KG1 (cell line): ENCODE data around the gene ABCA9.
"Not testable (repeated sequence)": the region's sequence is repeated elsewhere in the genome, so short reads cannot be mapped to it uniquely, and the experiment has no call there.

Experiments used
- DNase-seq: peaks from one replicate; lab custom pipeline; 2025; lab: John Stamatoyannopoulos, UW

ABCA9 gene

DNA sequence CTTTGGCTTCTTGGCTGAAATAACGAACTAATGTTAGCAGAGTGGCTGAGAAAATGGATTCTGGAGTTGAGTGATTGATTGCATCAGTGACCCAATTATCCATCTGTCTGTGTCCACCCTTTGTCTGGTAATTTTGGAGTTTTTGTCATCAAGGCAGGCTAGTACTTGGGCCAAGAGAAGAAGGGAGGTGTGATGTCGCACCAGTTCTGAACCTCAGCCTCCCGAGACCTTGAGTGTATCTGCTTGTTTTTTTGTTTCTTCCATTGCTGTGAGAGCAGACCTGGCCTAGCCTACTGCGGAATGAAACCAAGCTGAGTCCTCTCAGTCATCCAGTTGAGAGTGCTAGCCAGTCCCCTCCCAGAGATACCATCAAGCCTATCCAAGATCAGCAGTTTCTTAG is 110.0 kb downstream of the ABCA9 start:
- DNase-seq = no peak

DNA sequence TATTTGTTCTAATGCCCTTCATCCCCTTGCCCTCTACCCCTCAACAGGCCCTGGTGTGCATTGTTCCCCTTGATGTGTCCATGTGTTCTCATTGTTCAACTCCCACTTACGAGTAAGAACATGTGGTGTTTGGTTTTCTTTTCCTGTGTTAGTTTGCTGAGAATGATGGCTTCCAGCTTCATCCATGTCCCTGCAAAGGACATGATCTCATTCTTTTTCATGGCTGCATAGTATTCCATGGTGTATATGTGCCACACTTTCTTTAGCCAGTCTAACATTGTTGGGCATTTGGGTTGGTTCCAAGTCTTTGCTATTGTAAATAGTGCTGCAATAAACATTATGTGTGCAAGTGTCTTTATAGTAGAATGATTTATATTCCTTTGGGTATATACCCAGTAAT is 112.9 kb downstream of the ABCA9 start:
- DNase-seq = not testable (repeated sequence)

GRCh38 chr17:68944435-68945035 is 116.2 kb downstream of the ABCA9 start:
- DNase-seq = no peak

- not testable (repeated sequence) for DNase-seq
Observed at GRCh38 chr17:68943812-68944182, 116.9 kb downstream of the ABCA9 start.

- DNase-seq = no peak
Observed at GRCh38 chr17:68943123-68943811, 117.5 kb downstream of the ABCA9 start.

GRCh38 chr17:68942389-68942788 is 118.3 kb downstream of the ABCA9 start:
- no peak for DNase-seq

GRCh38 chr17:68941761-68942160 is 119.0 kb downstream of the ABCA9 start:
- DNase-seq = no peak

GRCh38 chr17:68939195-68939594 is 121.5 kb downstream of the ABCA9 start:
- DNase-seq = no peak

GRCh38 chr17:68937890-68938514 is 122.7 kb downstream of the ABCA9 start:
- DNase-seq = no peak

DNA sequence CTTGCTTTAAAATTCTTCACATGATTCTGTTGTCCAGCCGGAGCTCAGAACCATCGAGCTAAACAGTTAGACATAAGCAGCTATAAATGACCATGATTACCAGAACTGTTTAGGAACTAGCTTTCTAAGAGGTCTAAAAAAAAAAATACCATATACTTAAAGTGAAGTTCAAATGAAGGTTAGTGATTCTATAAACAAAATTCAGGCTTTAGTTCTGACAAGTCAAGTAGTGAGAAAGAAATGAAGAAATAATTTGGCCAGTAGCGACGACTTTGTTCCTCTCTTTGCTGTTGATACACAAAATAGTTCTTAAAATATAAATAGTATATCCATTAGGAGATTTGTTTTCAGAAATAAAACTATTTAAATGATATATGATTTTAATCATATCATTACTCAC is 133.2 kb downstream of the ABCA9 start:
- no peak for DNase-seq

DNA sequence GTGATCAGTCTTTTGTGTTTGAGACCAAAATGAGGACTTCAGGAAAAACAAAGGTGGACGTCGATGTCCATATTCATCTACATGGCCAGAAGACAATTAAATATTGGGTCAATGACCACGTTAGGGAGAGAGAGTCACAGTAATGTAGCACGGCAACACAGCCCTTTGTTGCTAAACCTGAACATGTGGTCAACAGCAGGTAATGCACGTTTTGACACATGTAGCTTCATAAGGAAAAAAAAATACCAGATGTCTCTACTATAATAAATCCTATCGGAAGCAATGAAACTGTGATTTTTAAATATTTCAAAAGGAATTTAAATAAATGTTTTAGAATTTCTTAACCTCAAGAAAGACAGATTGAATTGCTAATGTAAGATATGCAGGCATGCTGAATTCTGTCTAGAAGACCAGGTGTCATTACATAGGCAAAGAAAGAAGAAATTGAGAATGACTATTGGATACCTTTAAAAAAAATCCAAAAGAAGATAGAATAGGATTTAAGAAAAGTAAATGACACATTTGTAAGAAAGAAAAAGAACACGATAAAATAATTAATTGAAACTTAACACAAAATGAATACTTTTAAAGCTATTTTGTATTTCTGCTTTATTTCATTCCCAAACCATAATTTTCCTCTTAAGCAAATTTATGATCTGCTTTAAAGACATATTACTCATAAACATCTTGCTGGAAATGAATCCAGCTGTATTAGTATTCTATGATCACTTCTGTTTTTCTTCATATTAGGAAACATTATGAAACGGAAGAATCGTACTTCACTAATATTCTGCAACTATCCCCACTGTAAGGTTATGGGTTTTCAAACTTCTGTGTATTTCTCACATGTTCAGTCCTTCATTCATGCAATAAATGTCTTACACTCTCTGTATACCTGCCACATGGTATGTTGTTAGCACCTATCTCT is 135.7 kb downstream of the ABCA9 start:
- DNase-seq = no peak
